ENCODE results near the gene TYW1B.
"Not testable (repeated sequence)": the region's sequence is repeated elsewhere in the genome, so short reads cannot be mapped to it uniquely, and the experiment has no call there.

The TYW1B gene

DNA sequence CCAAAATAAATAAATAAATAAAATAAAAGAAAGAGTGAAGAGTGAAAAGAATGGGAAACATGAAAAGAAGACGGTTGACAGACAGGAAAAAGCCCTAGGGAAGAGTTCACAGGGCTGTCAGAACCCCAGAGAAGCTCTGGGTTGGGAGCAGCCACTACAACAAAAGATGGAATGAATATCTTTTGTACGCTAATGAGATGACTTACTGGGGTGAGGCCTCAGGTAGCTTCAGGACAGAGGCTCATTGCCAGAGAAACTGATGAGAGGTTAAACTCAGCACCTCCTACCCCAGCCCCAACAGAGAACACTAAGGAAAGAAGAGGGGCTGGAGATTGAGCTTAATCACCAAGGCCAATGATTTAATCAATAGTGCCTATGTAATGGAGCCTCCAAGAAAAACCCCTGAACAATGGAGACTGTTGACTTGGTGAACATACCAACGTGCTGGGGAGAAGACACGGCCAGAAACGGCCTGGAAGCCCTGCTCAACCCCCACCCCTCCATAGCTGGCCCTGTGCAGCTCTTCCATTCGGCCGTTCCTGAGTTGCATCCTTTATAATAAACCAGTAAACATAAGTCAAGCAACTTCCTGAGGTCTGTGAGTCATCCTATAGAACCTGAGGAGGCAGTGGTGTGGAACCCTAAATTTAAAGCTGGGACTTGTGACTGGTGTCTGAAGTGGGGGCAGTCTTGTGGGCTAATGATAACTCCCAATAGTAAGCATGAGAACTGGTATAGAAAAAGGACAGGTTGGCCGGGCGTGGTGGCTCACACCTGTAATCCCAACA is 11.4 kb downstream of the TYW1B start:
- not testable (repeated sequence) for DNase-seq (ENCODE audit: low spot score)

DNA sequence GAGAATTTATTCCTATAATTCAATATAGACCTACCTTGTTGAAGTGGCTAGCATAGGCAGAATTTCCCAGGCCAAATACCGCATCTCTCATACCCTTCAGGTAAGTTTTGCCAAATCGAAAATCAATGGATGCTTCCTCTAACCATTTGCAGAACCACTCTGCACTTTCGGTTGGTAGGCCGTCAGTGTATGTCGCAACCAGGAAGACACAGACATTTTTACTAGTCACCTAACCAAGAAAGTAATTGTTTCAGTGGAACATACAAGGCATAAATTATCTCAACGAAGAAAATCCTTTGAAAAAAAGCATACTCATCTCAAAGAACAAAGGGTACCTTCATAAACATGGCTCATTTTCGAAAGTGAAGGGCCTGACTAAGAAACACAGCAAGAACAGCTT is 17.6 kb downstream of the TYW1B start:
- not testable (repeated sequence) for DNase-seq (ENCODE audit: low spot score)

DNA sequence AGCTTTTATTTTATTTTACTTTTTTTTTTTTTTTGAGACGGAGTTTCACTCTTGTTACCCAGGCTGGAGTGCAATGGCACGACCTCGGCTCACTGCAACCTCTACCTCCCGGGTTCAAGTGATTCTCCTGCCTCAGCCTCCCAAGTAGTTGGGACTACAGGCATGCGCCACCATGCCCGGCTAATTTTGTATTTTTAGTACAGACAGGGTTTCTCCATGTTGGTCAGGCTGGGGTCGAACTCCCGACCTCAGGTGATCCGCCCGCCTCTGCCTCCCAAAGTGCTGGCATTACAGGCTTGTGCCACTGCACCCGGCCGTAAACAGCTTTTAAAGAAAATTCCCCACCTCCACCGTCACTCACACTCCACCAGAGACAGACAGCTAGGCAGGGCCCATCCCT is 19.5 kb downstream of the TYW1B start:
- DNase-seq (ENCODE audit: low spot score), result not testable (repeated sequence)

DNA sequence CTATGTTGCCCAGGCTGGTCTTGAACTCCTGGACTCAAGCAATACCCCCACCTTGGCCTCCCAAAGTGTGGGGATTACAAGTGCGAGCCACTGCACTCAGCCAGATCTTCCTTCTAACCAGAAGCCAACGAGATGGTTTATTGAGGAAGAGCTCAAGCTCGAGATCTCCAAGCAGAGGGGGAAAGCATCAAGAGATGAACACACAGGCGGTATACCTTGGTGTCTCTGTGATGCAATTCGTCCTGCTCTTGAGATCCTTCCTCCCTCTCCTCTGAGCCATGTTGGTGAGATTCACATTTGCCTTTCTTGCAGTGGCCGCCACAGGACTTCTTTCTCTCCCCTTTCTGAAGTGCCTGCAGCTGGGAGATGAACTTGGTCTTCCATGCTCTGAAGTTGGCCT is 21.1 kb downstream of the TYW1B start:
- not testable (repeated sequence) for DNase-seq (ENCODE audit: low spot score)

DNA sequence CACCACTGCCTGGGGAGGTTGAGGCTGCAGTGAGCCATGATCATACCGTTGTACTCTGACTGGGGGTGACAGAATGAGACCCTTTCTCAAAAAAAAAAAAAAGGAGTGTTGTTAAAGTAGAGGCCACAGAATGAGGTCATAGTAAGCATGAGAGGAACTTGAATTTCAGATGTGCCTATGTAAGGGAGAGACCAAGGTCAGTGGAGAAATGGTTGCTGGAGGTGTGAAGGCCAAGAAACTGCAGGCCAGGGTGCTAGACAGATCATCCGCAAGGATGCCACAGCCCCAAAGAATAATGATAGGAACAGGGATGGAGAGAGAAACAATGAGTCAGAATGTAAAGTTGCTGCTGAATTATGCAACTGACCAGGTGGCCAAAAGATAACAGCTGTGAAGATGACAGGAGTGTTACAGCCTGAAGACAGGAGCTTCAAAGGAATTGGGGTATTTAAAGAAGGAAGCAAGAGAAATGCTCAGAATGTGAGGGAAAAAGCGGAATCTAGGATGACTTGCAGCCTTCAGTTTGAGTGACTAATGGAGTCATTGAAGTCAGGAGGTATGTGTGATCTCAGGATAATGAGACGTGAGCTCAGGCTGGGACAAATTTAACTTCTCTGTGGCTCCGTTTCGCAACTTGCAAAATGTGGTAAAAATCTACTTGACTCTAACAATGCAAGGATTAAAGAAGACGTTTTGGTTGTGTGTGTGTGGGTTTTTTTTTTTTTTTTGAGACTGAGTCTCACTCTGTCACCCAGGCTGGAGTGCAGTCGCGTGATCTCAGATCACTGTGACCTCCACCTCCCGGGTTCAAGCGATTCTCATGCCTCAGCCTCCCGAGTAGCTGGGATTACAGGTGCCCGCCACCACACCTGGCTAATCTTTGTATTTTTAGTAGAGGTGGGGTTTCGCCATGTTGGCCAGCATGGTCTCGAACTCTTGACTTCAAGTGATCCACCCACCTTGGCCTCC is 22.2 kb downstream of the TYW1B start:
- DNase-seq (ENCODE audit: low spot score), result no peak

DNA sequence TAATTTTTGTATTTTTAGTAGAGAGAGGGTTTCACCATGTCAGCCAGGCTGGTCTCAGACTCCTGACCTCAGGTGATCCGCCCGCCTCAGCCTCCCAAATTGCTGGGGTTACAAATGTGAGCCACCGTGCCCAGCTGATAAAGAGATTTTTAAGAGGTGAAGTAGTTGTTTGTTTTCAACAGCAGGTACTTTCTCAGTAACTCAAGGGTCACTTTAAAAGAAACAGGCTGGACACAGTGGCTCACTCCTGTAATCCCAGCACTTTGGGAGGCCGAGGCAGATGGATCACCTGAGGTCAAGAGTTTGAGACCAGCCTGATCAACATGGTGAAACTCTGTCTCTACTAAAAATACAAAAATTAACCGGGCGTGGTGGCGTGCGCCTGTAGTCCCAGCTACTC is 24.2 kb downstream of the TYW1B start:
- not testable (repeated sequence) for DNase-seq (ENCODE audit: low spot score)

DNA sequence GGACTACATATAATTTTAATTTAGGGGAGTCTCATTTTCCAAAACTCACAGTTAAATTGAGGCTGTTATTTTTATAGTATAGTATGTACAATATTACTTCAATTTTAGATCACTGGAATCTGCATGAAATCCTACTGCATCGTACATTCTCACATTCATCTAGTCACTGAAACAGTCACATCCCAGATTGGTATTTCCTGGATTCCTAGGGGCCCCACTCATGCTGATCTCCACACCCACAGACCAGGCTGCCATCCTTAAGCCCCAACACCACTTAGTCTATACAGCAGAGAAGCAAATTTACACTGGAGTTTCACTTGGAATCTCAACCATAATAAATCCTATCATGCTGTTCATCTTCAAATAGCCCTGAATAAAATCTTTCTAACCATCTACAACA is 26.4 kb downstream of the TYW1B start:
- not testable (repeated sequence) for DNase-seq (ENCODE audit: low spot score)

DNA sequence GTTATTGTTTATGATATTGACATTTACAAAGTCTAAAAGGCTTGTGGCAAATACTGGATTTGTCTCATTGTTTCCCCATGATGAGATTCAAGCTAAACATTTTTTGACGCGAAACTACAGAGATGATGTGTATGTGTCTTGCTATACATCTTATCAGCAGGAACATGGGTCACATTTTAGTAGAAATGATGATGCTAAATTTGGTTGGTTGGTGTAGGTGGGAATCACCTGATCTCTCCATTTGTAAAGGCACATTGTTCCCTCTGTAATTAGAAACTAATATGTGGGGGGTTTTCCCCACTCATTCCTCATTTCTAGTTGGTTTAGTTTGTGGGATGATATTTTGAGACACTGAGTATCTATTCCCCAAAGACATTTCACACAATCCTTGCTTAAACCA is 32.6 kb downstream of the TYW1B start:
- DNase-seq (ENCODE audit: low spot score), result not testable (repeated sequence)

DNA sequence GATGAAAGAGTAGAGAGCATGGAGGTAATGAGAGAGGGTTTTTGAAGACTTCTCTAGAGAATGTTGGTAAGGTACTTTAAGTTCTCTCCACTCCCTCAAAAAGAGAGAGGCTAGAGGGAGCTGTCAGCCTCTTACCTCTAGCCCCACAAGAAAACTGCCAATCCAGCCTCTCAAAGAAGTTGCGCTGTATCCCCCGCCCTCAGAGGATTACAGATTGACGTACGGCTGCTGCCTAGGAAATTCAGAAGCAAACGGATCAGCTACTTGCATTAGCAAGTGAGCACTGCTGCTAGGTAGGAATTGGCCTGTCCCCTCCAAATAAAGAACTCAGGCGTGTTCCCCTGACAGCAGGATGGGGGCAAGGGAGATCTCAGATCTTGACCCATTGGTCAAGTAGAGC is 34.2 kb downstream of the TYW1B start:
- no peak for DNase-seq (ENCODE audit: low spot score)

DNA sequence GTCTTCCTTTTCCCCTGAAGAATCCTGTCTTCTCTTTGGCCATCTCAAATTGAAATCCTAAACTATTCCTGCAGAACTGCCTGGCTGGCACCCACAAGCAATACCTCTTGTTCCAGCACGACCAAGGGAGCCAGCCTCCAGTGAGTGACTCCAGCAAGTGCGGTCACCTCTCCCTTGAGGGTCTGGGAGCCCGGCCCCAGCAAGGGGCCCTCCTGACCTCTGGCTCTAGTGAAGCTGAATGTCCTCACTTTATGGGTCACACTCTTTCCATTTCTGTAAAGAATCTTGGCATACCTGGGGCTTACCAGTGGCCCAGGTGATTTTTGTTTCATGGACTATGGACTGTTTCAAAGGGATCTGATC is 37.3 kb downstream of the TYW1B start:
- not testable (repeated sequence) for DNase-seq (ENCODE audit: low spot score)

DNA sequence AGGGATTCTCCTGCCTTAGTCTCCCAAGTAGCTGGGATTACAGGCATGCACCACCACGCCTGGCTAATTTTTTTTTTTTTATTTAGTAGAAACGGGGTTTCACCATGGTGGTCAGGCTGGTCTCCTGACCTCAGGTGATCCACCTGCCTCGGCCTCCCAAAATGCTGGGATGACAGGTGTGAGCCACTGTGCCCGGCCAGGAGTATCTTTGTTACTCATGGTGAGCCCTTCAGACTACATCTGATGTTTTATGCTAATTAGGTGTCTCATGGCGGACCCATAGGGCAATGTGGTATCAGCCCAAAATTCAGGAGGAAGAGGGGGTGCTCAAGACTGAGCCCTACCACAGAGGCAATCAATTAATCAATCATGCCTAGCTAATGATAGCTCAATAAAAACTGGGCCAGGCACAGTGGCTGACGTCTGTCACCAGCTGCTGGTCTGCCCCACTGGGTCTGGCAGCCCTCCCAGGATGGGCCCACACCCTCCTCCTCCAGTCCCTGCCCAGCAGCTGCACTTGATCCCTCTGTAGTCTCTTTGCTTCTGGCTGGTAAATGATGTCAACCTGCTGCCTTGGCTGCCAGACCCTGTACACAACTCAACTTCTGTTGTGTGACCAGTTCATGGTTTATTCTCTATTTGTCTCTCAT is 37.8 kb downstream of the TYW1B start:
- not testable (repeated sequence) for DNase-seq (ENCODE audit: low spot score)

DNA sequence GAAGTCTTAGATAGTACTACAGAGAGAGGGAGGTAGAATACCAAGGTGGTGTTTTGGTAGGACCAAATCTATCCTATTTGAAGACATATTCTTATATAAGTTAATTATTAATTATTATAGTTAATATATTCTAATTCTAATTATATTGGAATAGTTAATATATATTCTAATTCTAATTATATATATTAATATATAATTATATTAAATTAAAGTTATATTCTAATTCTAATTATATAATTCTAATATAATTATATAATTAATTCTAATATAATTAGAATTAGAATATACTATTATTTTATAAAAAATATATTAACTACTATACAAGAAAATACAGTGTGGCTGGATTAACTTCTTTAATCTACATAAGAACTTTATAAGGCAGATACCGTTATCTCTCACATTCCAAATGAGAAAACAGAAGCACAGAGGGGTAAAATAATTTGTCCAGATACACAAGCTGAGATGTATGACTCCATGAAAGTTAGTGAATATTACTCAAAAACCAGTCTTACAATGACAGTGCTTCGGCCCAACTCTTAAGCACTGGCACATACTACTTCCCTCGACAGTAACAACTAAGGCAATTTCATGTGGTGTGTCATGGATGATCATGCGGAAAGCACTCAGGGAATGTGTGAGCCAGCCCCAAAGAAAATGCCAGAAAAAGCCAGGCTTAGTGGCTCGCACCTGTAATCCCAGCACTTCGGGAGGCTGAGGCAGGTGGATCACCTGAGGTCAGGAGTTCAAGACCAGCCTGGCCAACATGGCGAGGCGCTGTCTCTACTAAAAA is 42.6 kb downstream of the TYW1B start:
- DNase-seq (ENCODE audit: low spot score), result no peak

DNA sequence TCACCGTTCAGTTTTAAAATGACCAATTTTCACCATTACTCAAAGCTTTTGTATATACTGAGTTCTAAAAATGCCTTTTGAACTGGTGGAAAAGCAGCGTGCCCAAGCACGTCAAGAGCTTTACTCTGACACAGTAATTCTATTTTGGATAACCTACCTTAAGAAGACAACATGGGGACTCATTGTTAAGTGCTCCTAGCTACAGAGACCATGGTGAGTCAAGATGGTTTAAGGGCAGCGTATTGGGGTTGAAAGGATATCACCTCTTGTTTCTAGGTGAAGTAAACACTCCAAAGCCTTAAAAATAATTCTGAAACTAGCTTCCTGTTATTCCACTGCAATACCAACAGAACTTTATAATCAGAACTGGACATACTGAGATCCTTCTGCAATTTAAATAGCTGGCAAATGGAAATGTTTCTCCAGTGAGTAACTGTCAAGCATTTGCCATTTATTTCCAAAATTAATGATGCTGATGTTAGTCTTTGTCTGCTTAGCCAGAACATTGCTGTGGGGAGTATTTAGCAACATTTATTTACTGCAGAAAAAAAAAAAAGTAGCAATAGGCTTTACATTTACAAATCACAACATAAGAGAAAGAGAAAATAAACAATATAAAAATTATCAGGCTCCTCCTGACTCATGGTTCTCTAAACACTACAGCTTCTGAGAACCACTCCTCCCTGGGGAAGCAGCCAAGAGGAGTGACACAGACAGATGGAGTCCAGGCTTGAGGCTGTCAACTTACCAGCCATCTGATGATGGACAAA is 44.2 kb downstream of the TYW1B start:
- not testable (repeated sequence) for DNase-seq (ENCODE audit: low spot score)

DNA sequence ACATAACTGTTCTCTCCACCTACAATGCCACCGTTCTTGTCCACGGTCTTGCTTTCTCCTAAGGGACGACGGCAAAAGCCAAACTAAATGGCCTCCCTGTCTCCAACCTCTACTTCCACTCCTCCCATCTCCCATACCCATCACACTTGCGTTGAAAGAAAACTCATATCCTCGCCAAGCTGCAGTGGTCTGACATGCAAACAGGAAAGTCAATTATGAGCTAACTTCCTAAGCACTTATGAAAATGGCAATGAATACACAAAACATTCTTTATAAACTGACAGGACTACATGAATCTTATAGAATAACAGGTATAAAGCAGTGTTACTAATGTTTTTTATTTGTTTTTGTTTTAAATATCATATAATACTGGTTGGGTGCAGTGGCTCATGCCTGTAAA is 46.4 kb downstream of the TYW1B start:
- DNase-seq (ENCODE audit: low spot score), result no peak

DNA sequence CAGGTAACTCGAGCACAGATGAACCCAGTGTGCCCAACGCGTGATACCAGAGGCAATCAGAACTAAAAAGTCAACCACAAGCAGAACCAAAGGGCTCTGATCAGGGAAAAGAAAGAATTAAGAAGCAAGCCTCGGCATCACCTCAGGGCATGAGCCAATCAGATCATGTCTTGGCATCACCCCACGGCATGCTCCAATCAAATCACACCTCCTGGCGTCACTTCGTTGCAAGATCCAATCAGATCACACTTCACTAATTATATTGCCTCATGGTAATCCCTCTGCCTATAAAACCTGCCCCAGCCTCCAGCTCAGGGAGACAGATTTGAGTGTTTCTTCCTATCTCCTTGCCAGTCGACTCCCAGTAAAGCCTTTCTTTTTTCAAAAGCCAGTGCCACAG is 46.8 kb downstream of the TYW1B start:
- DNase-seq (ENCODE audit: low spot score), result no peak

DNA sequence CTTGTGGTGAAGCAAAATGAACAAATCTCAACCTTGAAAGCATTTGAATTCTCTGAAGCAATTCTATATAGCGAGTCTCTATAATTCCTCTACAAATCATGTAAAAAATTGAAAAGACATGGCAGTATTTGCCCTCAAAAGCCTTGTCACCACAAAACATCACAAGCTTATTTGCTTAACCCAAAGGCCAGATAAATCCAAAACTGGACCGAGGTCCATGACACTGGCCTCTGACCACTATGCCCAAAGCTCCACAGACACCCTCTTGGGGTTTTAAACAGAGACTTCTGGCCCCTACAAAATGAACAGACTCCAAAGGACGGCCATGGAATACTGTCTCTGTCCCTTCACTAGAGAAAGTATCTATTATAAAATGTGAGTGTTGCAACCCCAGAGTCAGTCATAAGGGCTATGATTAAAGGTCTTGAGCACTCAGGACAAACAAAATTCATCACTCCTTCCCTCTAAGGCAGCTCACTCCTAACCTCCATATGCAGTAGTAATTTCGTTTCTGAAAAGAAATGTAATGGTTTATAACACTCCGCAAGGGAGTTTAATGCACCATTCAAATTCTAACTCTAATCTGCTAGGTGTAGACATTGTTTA is 47.6 kb downstream of the TYW1B start:
- DNase-seq (ENCODE audit: low spot score), result not testable (repeated sequence)

DNA sequence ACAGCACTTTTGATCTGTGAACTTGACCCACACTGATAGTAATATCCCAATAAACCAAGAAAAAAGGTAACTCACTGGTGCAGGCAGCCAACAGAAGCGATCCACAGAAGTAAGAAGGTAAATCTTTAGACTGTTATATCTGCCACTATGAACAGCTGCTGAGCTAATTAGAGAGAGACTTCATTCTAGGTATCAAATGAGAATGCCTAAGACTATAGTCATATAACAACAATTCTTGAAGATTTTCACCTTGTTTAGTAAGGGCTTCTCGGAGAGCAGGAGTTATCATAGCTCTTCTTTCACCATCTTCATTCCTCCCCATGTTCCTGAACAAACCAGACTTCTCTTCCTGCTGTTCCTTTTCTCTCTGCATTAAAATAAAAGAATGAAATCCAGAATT is 50.8 kb downstream of the TYW1B start:
- not testable (repeated sequence) for DNase-seq (ENCODE audit: low spot score)

DNA sequence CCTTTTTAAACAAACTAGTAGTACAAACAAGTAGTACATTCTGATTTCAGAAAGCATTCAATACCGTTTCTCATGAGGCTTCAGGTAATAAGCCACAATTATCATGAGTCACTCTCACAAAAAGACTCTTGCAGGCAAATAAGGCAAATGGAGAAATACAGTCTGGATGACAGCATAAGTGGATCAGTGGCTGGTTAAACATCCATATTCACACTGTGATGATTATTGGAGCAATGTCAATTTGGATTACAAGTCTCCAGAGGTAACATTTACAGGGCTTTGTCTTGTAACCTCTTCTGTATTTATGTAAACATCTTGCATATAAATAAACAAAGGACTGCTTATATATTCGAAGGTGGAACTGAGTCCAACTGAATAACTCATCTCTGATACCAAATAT is 55.4 kb downstream of the TYW1B start:
- DNase-seq (ENCODE audit: low spot score), result not testable (repeated sequence)

DNA sequence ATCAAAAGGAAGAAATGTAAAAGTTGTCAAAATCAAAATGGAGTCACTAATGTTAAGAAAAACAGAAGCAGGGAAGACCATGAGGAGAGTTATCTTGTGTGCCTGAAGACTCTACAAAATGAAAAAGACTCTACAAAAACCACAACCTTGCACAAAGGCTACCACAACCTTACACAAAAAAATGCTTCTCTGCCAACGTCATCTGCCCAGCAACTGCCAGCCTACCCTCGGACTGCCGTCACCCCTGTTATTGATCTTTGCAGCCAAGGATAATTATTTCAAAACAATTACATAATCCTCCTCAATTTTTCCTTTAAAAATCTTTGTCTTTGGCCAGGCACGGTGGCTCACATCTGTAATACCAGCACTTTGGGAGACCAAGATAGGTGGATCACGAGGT is 61.0 kb downstream of the TYW1B start:
- not testable (repeated sequence) for DNase-seq (ENCODE audit: low spot score)

DNA sequence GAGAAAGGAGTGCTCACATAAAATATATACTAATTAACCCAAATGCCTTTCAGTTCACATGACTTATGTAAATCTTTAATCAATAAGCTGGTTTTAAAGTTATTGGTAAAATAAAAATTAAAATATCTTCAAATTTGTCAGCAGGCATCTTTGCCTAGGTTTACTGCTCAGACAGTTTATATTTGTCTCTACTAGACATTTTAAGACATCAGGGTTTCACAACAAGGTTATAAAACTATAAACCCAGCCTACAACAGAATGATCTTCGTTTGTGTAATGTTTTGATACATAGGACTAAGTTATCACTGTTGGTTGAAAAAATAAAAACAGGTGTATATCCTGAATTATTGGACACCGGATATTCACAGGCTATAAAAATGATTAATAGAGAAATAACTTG is 67.4 kb downstream of the TYW1B start:
- no peak for DNase-seq (ENCODE audit: low spot score)

DNA sequence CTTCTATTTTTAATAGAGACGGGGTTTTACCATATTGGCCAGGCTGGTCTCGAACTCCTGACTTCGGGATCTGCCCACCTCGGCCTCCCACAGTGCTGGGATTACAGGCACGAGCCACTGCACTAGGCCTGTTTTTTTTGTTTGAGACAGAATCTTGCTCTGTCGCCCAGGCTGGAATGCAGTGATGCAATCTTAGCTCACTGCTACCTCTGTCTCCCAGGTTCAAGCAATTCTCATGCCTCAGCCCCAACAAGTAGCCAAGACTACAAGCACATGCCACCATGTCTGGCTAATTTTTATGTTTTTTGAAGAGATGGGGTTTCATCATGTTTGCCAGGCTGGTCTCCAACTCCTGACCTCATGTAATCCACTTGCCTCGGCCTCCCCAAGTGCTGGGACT is 73.7 kb downstream of the TYW1B start:
- DNase-seq (ENCODE audit: low spot score), result no peak
